ENCODE measurements around the gene DENND1B.
A peak's percentile ranks its signal among the peaks of the same experiment; 100 is the strongest.
"Not testable (repeated sequence)": the region's sequence is repeated elsewhere in the genome, so short reads cannot be mapped to it uniquely, and the experiment has no call there.

The DENND1B gene

DNA sequence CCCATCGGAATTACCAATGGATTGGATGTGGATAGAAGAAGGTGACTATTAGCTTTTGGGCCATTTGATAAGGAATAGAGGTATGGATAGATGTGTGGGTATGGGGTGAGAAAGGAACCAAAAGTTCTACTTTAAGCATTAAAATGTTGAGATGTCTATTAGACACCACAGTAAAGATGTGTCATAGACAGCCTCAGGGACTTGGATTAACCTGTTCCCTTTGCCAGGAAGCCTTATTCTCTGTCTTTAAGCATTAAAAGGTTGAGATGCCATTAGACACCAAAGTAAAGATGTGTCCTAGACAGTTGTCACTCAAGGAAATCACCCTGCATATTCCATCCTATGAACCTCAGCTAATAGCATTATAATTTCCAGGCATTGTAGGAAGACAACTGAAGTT, 11.0 kb upstream of the DENND1B start:
- DNase-seq (ENCODE audit: low read depth): no peak

DNA sequence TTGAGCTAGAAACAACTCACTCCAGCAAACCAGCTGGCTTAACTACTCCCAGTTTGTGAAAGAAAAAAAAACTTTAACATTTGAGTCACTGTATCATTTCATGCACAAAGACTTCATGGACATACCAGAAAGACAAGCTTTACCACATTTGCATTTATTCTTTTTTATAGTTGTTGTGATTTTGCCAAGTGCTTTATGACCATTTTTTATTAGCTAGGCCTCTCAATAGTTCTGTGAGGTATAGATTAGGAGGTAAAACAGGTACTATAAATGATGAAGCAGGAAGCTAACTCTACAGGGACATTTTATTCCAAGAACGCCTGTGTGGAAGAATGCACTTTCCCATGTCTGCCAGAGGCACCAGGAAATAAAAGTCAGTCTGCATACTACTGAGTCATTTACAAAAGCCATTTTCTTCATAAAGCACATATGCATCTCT, 8.2 kb upstream of the DENND1B start:
- DNase-seq (ENCODE audit: low read depth): no peak

DNA sequence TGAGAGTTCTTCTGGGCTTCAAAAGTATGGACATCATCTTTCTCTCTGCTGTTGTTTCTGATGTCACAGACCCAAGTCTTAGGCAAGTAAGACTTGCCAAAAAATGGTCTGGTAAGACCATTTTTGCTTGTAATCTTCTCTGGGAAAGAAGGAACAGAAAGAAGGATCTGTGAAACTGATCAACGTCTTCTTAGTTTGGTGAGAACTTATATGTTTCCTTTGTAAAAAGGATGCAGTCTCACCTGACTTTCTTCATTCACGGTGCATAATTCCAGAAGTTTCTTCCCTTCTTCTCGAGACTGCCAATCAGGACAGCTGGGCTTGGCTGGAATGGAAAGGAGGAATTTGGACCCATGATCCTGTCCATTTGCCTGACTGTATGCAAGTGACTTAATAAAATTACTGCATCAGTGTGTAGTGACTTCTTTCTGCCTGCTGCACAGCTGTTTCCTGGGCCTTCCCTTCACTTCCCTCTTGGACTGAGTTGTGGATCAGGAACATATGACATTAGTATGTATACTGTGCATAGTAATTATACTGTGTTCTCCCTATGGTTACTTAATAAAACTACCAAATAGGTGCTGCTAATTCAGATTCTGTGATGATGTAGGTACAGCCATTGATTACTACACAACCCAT, 7.6 kb upstream of the DENND1B start:
- DNase-seq (ENCODE audit: low read depth): no peak

DNA sequence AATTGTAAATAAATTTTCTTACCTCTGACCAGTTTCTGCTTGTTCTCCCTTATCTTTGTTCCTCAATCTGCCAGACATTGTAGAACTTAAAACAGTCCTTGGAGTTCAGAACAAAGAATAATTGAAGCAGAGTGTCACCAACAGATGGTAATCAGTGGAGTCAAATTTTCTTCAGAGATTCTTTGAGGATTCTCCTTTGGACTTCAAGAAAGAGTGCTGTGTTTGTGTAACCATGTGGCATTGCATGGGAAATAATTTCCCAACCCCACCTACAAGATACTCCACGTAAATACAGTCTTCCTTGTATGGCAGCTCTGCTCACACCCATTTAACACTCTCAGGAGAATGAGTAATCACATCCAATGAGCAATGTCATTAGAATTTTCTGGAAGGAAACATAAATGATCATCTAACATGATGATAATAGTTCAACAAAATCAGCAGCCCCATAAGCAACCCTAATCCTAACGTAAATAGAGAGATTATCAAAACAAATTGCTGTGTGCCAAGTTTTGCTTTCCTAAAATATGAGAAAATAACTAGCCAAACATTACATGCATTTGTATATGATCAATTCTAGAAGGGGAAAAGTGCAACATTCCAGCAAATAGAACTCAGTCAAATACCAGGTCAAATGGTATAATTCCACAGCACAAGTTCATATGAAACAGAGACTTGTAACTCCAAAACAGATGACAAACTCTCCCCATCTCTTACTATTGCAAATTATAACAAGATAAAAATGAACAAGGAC, 6.9 kb upstream of the DENND1B start:
- no peak for DNase-seq (ENCODE audit: low read depth)

DNA sequence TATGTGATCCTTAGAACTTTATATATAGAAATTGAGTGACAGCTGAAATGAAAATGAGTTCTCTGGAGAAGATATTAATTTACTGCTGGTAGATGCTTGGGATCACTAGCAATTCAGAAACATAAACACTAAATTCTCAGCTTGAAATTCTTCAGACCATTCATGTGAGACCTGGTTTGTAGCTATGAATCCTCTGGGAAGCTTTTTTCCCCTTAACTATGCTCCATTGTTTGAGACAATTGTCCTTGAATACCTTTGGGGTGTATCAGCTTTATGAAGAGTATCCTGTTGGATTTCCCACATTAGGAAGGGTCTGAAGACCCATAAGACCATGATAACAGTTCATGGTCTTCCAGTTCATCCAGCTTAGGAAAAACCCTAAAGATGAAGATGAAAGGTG, 4.6 kb upstream of the DENND1B start:
- no peak for DNase-seq (ENCODE audit: low read depth)

DNA sequence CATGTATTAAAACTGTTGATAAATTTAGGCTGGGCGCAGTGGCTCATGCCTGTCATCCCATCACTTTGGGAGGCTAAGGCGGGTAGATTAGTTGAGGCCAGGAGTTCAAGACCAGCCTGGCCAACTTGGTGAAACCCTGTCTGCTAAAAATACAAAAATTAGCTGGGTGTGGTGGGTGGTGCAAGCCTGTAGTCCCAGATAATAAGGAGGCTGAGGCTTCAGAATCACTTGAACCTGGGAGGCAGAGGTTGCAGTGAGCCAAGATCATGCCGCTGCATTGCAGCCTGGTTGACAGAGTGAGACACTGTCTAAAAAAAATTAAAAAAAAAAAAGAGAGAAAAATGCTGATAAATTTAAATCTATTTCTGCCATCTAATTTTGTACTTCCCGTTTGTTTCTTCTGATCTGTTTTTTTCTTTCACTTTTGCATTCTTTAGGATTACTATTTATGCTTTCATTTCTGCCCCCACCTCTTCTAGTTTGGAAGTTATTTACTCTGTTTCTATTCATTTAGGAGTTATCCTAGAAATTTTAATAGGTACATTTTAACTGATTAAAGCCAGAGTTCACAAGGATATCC, 3.2 kb upstream of the DENND1B start:
- DNase-seq (ENCODE audit: low read depth): no peak

DNA sequence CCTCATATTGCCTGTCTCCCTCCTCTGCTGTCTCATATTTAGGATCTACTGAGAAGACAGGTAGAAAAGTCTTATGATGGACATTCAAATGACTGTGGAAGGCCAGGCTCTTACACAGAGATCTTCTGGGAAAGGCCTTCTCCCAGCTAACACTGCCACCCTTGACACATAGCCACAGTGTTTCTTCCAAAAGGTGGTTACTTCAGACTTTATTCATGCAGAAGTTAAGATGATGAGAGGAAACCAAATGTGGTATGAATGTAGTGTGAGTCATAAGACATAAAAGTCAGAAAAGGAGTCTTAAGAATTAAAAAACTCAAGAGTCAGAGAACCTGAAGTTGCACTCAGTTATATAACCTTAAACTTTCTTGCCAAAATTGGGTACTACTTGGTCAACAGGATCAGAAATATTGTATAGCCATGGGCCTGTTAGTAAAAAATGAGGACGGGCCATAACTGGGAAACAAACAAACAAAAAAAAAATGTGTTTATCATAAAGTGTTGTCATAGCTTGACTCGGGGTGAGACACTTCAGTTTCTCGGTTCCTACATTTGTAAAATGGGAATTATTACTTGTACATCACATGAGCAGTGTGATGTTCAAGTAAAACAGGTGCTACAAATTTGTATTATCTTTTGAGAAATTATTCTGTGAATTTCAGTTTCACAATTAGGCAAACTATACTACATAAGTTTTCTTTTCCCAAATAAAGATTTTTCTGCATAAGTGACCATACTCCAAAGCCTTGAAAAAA, 1.2 kb upstream of the DENND1B start:
- peak; percentile 1 for DNase-seq (ENCODE audit: low read depth)

DNA sequence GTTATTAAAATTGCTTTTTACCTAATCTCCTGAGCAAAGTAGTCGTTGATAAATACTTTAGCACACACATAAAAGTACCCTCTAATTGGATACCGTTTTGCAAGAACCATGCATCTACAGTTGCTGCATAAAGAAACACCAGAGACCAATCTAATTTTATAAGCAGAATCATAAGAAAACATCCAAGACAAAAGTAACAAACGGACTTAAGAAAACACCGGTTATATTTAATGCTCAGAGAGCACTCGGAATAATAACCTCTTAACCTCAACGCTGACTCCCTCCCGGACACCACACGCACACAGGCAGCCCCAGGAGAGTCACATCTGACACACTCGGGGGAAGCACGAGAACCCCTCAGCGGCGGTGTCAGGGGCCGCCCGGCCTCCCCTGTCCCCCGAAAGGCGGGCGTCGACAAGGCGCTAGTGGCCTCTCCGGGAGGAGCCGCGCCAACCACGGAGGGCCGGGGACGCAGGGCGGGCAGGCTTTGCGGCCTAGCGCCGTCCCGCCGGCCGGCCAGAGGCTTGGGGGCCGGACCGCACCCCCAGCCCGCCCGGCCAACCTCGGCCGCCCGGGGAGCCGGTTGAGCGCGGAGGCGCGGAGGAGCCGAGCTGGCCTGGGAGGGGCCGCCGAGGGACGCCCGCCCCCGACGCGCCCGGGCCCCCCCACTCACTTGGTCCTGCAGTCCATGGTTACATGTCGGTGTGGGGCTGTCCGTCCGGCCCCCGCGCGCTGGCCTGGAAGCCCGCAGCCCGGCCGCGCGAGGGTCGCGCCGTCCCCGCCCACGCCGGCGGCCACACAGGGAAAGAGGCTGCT, 606 bp downstream of the DENND1B start:
- DNase-seq (ENCODE audit: low read depth): peak; percentile 5

DNA sequence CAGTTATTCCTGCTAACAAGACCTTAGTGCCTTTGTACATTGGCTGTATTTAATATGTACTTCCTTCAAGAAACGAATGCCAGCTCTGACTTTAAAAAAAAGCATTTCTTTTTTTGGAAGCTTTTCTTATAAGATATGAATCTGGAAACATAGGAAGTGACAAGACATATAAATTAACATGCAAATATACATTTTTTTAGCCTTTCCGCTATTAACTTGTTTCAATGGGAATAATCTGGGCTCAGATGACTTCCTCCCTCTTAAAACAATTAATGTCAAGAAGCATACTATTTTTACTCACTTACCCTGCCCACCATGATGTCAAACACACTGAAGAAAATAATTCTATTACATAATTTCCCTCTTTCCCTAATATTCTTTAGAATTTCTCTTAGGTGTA, 1.4 kb downstream of the DENND1B start:
- DNase-seq (ENCODE audit: low read depth): no peak

DNA sequence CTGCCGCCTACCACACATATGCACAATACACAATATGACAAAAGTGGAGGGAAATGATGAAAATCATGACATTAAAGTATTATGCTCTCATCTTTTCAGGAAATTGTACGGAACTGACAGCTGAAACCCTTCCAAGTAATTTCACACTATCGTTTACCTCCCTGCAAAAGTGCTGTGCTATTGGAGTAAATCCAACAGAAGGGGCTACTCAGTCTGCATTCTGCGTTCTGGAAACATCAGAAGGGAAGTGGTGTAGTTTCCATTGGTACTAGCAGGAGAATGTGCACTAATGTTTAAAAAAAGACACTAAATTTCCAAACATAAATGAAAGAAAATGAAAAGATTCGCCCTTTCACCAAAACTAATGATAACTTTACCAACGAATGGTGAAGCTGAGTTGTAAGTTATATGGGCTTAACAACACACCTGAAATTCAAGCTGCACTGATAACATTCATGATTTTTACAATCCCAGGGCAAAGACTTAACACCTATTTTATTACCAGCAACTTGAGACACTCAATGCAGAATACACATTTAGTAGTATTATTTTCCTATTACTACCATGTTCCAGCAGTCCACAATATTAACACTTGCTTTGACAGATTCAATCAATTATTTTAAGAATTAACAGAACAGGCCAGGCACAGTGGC, 3.2 kb downstream of the DENND1B start:
- no peak for DNase-seq (ENCODE audit: low read depth)

DNA sequence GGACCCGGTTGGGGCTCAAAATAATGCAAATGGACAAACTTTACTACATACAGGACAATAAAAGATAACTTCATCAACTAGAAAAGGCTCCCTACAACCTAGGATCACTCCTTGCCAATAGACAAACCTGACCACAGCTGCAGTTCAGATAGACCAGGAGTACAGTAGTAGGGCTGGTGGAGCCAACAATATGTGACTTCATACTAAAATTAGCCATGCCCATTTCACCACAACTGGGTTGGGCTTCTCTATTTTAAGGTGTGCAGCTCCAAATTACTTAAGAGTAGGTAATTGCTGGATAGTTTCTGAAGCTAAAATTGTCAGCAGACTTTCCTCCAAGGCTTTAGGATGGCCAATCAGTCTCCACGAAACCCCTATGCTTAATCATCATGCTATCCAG, 3.9 kb downstream of the DENND1B start:
- no peak for DNase-seq (ENCODE audit: low read depth)

DNA sequence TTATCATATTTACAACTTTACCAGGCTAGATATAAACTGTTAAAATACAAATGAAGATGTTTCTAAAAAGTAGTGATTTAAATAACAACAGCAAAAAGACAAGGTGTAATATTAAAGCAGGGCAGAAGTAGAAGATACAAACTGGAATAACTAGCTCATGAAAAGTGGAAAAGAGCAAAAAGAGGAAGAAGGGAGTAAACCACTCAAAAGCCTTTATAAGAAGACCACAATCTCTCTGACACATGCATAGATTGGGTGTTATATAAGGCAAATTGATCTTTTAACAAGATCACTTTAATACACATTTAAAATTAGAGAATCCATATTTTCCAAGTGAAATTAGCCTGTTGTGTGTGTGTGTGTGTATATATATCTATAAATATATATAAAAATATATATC, 5.0 kb downstream of the DENND1B start:
- no peak for DNase-seq (ENCODE audit: low read depth)

DNA sequence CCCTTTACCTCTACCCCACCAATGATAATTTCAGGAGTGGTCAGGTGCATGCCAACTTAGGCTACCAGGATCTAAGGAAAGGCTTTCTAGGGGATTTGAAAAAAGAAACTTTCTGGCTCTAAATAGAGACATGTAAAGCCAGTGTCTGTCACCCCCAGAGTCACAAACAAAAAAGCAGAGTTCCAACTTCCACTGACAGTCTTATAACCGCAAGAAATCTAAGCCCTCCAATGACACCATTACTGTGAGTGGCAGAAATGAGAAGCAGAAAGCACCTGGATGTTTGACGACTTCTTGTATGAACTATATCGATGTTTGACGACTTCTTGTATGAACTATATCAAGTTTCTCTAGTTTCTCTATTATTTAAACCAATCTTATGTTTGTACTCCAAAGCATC, 6.0 kb downstream of the DENND1B start:
- no peak for DNase-seq (ENCODE audit: low read depth)

DNA sequence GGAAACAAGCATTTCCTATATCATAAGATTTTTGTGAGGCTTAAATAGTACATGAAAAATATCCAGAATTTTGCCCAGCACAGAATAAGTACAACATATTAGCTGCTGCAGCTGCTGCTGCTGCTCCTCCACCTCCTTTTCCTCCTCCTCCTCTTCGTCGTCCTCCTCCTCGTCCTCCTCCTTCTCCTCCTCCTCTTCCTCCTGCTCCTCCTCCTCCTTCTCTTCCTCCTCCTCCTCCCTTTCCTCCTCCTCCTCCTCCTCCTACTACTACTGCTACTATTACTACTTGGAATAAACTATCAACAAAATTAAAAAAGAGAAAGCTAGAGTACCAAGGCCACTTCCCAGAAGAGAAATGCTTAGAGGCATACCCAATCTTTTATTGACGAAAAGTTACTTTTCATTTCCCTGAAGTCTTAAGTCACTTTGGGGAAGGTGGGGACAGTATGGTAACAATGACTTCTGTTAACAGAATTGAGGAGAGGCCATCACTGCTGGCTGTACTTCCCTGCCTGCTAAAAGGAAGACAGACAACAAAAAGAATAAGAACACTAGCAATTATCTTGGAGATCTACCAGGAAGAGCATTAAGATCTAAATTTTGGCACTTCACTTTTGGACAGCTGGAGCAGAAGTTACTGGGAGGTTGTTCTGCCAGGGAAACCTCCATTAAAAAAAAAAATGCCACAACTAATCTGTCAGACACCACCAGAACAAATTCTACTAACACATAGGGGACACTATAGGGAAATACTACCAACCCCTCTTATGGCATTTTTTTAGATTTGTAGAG, 7.1 kb downstream of the DENND1B start:
- DNase-seq (ENCODE audit: low read depth): no peak

DNA sequence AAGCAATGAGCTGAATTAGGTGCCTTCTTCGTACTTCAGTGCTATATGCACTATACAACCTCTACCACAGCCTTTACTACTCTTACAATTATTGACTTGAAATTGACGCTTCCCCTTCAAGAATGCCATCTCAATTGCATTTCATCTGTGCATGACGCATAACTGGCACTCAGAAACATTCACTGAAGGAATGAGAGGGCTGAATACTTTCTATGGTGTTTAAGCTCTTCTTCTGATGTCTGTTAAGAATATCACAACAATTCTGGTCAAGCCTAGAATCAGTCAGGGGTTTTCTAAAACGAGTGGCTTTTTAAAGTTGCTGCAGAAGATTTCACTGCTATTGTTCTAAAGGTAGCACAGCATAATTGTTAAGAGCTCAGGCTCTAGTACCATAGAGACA, 11.5 kb downstream of the DENND1B start:
- no peak for DNase-seq (ENCODE audit: low read depth)

DNA sequence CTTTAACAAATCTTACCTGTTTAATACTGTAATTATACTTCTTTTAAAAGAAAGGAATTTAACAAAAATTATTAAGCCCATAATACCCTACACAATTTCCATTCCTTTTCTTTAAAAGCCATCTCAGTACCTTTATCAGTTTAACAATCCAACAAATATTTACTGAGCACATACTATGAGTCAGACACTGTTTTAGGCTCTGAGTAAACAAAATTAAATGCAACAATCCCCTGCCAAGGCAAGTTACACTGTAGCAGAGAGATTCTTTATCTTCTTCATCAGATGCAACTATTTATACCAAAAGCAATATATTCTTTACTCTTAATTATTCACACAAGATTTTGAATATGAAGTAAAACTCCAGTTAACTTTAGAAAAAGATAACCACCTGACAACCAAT, 12.0 kb downstream of the DENND1B start:
- DNase-seq (ENCODE audit: low read depth): no peak

DNA sequence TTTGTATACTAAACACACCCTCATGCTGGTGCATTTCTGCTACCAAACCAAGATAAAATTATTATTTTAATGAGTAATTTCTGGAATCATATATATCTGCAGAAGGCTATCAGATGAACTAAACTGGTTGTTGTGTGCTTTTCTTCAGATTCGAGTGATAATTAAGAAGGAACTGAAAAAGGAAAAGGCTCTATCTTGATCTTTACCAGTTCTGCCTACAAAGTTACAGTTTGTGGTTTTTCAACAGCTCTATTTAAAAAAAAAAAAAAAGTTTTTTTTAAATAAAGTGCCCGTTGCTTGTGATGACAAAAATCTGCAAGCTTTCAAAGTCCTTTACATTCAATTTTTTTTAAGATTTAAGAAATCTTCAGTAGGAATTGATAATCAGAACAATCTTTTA, 13.6 kb downstream of the DENND1B start:
- no peak for DNase-seq (ENCODE audit: low read depth)

DNA sequence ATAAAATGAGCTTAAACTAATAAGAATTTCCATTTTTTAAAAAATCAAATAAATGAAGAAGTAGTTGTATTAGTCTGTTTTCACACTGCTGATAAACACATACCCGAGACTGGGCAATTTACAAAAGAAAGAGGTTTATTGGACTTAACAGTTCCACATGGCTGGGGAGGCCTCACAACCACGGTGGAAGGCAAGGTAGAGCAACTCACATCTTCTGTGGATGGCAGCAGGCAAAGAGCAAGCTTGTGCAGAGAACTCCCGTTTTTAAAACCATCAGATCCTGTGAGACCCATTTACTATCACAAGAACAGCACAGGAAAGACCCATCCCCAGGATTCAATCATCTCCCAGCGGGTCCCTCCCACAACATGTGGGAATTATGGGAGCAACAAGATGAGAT, 19.7 kb downstream of the DENND1B start:
- not testable (repeated sequence) for DNase-seq (ENCODE audit: low read depth)

DNA sequence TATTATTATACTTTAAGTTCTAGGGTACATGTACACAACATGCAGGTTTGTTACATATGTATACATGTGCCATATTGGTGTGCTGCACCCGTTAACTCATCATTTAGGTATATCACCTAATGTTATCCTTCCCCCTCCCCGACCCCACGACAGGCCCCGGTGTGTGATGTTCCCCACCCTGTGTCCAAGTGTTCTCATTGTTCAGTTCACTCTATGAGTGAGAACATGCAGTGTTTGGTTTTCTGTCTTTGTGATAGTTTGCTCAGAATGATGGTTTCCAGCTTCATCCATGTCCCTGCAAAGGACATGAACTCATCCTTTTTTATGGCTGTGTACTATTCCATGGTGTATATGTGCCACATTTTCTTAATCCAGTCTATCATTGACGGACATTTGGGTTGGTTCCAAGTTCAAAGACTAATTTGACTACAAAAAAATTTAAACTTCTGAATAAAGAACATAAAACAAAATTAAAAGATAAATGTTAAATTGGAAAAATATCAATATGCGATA, 22.6 kb downstream of the DENND1B start:
- DNase-seq (ENCODE audit: low read depth): not testable (repeated sequence)

DNA sequence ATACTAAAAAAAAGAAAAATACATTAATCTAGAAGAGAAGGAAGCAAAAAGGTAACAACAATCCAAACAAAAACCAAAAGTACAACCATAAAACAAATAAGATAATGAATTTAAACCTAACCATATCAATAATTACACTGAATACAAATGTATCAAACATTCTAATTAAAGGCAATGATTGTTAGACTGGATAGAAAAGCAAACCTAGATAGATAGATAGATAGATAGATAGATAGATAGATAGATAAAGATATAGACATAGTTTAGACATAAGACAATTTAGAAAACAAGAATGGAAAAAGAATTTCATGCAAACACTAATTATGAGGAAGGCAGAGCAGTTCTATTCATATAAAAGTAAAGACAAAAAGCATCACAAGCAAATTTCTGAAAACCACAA, 24.9 kb downstream of the DENND1B start:
- no peak for DNase-seq (ENCODE audit: low read depth)

Measured in T follicular helper cell (primary cell).